DMS79 treated with DMSO at 0.1 percent for 48 hours (cell line): ENCODE data around the gene ABCC6.
"Not testable (repeated sequence)": the region's sequence is repeated elsewhere in the genome, so short reads cannot be mapped to it uniquely, and the experiment has no call there.

Source experiments
- DNase-seq: peaks from one replicate; lab custom pipeline; 2025; lab: John Stamatoyannopoulos, UW

ABCC6 gene

DNA sequence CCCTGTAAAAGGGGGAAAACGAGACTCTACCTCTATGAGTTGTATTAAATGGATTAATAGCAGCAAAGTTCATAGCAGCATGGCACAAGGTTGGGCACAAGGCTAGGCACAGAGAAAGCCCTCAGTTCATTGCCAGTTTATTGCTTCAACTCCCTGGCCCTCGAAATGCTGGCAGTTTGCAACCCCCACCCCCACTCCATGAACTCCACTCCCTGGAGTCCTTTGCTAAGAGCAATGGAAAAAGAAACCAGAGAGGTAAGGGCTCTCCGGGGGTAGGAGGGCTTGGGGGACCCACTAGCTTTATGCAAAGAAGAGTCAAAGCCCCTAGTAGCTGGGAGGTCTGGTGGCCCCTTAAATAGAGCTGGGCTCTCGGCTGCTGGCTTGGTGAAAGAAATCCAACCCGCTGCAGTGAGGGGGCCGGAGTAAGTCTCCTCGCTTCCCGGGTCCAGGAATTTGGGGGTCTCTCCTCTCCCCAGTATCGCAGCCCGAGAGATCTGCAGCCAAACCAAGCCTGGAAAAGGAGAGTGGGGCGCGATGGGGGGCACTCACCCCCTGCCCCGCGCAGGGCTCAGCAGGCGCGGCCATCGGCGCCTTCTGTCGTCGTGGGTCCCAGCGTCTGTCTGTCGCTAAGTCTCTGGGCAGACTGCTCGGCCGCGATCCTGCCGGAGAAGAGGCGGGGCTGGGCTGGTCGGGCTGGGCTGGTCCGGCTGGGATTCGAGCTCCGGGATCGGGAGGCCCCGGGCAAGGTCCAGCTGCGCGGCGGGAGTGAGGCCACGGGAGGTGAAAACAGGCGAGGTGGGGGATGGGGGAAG is at the start of gene ABCC6:
Gene ABCC6, minus strand, starts transcription at position 645 of the 812 bp plus-strand sequence. Its CDS starts 60 bp downstream, at position 585.
- DNase-seq: not testable (repeated sequence)

DNA sequence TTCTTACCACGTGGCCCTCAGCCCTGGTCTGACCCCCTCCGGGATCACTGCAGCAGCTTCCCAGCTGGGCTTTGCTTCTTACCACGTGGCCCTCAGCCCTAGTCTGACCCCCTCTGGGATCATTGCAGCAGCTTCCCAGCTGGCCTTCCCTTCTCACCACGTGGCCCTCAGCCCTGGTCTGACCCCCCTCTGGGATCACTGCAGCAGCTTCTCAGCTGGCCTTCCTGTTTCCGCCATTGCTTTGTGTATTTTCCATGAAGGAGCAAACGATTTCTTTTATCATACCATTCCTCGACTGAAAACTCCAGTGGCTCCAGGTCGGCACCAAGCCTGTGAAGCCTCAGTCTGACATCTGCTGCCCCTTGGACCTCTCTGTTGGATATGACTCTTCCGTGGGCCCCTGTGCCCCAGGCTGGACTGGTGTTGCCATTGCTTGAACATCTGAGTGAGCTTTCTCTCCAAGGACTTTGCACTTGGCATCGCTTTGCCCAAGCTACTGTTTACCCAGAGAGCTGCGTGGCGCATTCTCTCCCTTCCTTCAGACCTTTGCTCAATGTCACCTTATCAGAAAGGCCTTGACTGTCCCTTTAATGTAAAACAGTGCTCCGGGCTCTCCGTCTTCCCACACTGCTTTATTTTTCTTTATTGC is 49.4 kb upstream of the ABCC6 start:
- not testable (repeated sequence) for DNase-seq

DNA sequence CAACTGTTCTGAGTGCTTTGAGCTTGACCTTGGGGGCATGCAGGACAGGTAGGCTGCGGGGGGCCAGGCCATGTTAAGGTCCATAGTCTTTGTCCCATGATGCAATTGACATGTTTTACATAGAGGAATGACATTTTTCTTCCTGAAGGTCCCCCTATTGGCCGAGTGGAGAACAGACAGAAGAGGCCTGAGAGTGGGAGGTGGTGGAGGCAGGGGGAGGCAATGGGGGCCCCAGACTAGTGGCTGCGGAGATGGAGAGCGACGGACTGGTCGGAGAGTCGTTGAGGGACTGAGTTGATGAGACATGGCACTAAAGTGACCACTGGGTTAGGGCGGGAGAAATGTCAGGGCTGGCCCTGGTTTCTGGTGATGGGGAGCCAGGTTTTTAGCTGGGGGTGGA is 48.4 kb upstream of the ABCC6 start:
- not testable (repeated sequence) for DNase-seq

DNA sequence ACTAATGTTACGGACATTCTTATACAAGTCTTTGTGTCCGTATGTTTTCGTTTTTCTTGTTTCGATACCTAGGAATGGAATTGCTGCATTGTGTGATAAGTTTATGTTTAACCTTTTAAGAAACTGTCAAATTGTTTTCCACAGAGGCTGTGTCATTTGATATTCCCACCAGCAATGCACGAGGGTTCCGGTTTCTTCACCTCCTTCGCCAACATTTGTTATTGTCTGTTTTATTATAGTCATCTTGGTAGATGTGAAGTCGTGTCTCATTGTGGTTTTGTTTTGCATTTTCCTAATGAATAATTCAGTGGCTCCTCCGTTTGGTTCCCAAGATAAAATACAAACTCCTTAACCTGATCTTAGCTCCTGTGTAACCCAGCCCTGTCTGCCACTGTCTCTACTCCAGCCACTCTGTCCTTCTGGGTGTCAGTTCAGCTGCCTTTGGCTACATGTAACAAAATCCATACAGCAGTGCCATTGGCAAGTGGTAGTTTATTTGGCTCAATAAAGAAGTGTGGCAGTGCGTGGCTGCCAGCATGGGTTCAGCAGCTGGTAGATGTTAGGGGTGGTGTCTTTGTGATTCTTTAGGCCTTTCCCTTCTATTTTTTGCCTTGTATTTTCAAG is 45.0 kb upstream of the ABCC6 start:
- DNase-seq: not testable (repeated sequence)

DNA sequence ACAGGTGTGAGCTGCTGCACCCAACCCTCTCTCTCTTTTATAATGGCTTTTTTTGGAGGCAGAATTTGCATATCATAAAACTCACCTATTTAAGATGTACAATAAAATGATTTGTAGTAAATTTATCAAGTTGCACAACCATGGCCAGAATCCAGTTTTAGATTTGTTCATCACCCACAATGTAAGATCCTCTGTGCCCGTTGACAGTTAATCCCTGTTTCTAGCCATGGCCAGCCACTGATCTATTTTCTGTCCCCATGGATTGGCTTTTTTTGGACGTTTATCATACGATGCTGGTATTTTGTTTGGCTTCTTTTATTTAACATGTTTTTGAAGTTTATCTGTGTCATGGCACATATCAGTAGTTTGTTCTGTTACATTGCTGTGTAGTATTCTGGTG is 44.4 kb upstream of the ABCC6 start:
- DNase-seq: not testable (repeated sequence)

DNA sequence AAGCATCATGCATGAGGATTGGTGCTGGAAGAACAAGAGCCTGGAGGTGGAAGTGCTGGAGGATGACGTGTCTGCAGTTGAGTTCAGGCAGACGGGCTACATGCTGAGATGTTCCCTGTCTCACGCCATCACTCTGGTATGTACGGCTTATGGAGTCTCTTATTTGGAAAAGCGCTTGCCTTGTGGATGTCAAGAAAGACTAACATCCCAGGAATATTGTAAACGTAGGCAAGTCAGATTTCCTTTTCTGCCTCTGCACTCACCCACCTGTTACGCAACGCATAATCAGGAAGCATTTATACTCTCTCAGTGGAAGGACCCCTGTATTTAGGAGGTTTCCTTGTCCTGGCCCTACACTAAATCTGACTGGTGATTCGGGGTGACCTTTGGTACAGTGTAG is 41.8 kb upstream of the ABCC6 start:
- DNase-seq: not testable (repeated sequence)

DNA sequence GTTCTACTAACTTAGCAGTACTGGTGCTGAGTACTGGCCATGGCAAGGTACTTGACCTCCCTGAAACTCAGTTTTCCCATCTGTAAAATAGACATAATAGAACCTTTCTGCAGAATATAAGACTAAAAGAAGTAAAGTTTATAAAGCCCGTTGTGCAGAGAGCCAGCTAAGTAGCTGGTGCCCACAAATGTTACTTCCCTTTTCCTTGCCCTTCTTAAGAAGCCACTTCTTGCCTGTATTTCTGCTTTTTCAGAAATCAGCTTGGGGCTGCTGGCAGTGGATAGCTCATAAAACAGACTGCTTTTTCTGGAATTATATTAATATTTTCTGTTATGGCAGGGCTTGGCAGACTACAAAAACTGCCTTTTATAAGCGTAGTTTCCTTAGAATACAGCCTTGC is 40.7 kb upstream of the ABCC6 start:
- not testable (repeated sequence) for DNase-seq

DNA sequence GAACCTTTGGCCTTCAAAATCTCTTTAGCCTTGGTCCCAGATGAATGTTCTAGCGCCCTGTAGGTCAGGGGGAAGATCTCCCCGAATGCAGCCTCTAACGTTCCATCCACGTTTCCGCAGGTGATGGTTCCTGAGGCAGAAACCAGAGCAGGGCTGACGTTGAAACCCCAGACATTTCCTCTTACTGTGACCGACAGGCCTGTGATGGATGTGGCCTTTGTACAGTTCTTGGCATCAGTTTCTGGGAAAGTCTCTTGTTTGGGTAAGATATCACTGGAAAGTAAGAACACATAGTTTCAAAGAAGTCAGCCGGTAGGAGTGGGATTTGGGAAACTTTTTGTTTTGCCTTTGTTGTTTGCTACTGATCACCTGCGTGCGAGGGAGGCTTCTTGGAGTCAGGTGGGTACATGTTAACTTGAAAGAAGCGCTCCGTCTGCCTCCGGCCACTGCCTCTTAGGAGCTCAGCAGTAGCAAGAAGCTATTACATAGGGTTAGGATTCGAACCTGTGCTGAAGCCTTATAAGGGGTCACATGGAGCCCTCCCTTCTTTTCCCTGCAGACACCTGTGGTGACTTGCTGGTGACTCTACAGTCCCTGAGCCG is 39.8 kb upstream of the ABCC6 start:
- not testable (repeated sequence) for DNase-seq

DNA sequence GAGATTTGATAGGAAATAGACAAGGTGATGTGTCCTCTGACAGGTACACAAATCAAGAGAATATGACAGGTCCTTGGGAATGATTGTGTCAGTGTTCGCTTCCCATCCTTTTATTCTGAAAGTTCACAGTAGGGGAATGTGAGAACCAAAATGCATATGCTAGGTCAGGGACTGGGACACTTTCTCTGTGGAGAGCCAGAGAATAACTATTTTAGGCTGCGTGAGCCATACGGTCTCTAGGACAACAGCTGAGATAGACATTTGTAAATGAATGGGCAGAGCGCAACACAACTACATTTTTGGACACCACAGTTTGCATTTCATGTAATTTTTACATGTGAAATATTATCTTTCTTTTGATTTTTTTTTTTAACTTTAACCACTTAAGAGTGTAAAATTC is 36.7 kb upstream of the ABCC6 start:
- DNase-seq: not testable (repeated sequence)

DNA sequence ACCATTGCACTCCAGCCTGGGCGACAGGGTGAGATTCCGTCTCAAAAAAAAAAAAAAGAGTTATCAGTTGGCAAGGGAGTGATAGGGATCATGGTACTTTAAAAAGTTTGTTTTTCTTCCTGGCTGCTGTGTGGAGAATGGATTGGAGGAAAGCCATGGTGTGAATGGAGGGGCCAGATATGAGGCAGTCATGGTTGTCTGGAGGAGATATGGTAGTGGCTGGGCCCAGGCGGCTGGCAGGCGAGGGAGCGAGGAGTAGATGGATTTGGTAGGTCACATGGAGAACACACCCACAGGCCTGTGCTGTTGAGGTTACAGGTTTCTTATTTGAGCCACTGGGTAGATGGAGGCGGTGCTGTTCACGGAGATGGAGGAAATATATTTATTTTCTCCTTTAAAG is 35.5 kb upstream of the ABCC6 start:
- DNase-seq: not testable (repeated sequence)

DNA sequence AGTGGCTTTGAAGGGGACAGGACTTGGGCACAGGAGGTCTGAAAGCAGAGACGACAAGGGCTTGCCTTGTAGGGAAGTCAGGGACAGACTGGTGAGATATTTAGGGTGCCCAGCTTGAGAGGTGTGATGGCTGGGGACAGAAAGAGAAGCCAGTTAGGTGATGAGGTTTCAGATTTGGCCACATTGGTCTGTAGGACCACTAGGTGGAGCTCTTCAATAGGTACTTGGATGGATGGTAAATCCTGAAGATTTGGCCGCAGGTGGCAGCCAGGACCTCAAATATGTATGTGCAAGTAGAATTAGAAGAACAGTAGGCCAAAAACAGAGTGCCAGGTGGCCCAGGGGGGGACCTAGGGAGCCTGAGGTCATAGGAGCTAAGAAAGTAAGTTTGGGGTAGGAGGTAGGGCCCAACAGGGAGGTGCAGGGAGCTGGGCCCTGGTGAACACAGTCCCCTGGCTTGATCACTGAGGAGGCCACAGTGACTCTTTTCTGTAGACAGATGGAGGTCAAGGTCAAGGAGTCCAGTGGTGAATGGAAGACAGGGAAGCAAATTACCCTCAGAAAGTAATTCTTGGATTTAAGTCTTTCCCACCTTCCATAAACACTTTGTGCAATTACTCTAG is 34.1 kb upstream of the ABCC6 start:
- not testable (repeated sequence) for DNase-seq

DNA sequence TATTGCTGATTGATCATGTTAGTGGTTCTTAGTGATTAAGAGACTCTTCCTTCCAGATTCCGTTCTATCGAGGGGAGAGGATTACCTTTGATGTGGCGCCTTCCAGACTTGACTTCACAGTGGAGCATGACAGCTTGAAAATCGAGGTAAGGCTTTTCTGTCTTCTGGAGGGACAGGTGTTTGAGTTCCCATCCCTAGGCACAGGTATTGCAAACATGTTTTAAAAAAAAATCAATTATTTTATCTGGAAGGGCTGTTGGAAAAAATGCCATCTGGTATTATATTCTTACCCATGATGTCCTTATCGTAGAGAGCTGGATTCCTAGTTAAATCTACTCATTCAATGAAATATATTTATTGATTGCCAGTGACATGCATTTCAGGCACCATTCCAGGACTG is 29.1 kb upstream of the ABCC6 start:
- not testable (repeated sequence) for DNase-seq

DNA sequence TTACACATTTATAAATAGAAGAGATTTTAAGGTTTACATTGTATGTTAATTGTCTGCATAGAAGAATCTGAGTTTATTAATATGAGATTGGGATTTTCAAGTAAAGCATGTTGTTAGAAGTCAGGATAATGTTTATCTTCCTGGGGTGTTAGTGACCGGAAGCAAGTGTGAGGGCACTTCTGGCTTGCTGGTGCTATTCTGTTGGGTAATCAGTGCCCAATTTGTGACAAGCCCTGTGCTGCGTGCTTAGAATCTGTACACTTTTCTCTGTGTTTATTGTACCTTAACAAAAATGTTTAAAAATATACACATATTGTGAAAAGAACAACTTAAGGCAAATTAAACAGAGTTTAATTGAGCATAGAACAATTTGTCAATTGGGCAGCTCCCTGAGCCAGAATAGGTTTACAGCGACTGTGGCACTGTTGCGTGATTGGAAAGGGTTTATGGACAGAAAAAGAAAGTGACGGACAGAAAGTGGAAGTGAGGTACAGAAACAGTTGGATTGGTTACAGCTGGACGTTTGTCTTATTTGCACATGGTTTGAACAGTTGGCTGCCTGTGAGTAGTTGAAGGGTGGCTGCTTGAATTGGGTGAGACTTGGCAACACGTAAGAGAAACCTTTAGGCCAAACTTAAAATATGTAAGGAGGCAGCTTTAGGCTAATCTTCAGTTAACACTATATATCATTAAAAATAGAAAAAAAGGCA is 26.5 kb upstream of the ABCC6 start:
- not testable (repeated sequence) for DNase-seq

DNA sequence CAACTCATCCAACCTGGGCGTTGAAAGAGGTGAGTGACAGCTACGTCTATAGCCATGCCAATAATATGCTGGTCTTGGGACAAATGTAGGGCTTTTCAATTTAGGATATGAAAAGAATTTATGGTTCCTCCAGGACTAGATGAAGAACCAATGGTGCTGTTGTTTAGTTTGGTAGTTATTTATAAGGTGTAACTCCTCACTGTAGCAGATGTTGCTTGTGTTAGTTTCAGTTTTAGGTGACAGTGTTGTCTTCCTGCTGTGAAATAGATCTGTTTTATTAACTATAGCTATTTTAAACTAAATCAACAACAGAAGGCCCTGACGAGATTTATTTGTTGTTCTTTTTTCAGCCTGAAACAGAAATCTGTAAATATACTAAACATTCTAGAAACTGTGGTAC is 24.1 kb upstream of the ABCC6 start:
- not testable (repeated sequence) for DNase-seq

DNA sequence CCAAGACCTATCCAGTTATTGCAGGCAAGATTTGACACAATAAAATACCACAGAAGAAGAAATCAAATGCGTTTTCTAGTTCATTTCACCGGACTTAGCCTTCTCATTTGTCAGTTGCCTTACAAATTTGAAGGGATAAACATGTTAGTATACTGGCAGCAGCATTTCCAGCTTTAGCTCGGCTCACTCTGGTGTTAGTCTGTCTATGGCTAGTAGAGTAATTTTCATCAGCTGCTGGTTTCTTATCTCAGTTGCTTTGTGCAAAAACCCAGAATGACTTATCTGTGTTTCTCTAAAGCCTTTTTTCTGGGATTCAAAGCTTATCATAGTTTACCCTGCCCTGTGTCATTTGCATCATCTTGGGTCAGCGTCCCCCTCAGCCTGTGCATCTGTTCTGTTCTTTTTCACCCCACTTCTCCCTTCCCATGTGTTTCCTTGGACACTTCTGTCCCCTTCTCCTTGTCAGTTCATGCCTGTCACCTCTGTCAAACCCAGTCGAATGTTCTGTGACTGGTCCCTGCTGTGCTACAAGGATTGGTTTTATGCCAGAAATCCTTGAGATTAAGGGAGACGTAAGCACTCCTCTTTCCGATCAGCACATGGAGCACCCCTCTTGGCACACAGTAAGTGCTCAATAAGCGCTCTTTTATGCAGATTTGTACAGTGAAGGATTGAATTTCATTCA is 23.4 kb upstream of the ABCC6 start:
- DNase-seq: not testable (repeated sequence)

DNA sequence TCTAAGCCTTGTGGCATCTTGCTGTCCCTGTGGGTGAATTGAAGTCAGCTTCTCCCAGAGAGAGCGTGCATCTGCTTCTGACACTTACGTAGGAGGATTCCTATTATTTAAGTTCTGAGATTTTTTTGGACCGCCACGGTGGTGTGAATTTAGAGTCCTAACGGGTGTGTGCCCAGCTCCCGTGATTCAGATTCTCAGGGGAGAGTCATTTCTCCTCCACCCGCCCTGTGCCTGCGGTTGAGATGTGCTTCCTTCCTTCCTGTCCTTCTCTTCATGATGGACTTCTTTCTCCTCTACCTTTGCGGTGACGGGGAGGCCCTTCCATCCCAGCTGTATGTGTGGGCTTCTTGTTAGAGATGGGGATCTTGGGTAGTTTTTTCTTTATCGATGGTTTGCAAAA is 20.6 kb upstream of the ABCC6 start:
- not testable (repeated sequence) for DNase-seq

DNA sequence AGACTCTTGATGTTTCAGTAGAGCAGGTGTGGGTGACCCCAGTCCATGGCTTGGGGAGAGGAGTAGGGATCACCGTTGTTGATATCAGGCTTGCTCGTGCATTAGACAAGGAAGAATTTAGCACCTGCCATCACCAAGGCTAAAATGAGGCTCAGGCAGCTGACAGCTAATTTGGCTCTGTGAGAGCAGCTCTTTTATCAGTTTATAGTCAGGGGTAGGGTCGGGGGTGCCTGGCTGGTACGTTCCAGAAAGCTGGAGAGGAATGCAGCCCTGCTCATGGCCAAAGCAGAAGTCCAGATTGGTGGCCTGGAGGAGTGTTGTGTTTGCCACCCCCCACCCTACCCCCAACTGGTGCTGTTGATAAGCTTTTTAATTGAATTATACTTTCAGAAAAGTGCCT is 17.4 kb upstream of the ABCC6 start:
- DNase-seq: not testable (repeated sequence)

DNA sequence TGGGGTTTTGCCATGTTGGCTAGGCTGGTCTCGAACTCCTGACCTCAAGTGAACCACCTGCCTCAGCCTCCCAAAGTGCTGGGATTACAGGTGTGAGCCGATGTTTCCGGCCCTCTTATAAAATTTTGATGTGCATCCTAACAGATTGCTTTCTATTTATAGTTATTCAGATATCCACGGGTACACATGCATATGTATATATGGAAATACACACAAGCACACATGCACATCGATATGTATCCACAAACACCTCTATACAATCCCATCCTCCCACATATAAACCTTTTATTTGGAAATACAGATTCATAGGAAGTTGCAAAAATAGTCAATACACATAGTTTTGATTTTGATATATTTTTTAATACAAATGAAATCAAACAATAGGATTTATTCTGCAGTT is 14.4 kb upstream of the ABCC6 start:
- DNase-seq: not testable (repeated sequence)

DNA sequence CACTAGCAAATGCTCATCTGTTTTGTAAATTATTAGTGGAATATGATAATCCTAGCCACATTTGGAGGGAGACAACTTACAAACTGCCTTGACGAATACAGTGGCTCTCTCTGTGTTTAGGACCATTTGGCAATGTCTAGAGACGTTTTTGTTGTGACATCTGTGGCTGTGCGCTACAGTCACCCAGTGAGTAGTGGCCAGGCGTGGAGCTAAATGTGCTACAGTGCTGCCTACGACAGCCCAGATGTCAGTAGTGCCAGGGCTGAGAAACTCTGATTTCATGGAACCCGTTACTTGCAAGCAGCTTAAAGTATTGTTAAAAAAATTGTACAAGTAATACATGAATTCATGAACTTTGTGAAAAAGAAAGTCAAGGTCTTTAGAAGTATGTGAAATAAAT is 13.8 kb upstream of the ABCC6 start:
- DNase-seq: not testable (repeated sequence)

DNA sequence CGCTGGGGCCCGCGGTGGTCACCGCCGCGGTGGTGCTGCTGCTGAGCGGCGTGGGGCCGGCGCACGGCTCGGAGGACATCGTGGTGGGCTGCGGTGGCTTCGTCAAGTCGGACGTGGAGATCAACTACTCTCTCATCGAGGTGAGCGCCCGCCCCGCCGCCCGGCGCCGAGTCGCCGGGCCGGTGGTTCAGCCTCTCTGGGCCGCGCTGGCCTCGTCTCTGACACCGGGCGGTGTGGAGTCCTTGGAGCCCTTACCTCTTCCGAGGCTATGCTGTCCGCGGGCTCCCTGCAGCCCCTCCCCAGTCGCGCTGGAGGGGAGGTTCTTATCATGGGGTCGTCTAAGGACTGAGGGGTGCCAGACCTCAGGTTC is 9.4 kb upstream of the ABCC6 start:
- not testable (repeated sequence) for DNase-seq
